Esophagus (tissue), 2 donors: ENCODE measurements around the gene FAM20B. TPM values are rescaled to one million over a fixed set of nuclear protein-coding genes. Genes with fewer than 3 reads are reported as not detected.

Source experiments
- H3K27ac ChIP-seq, 2 donors: one replicate each; pipeline ENCODE4 v1.5.1; 2013; ENCODE audit warnings: low read depth in 2 of 2, mild to moderate bottlenecking in 2 of 2, inconsistent platforms in 1 of 2, low read length in 1 of 2, moderate library complexity in 1 of 2
- H3K27me3 ChIP-seq, 2 donors: one replicate each; pipeline ENCODE4 v1.6.1; 2013; ENCODE audit warnings: low read length in 2 of 2, control low read depth in 1 of 2, mild to moderate bottlenecking in 1 of 2; ENCODE audit not compliant: insufficient read depth in 2 of 2, control insufficient read depth in 1 of 2
- H3K36me3 ChIP-seq, 2 donors: one replicate each; pipeline ENCODE4 v1.6.1; 2013; ENCODE audit warnings: low read length in 1 of 2; ENCODE audit not compliant: control insufficient read depth in 2 of 2, insufficient read depth in 2 of 2
- H3K4me1 ChIP-seq, 2 donors: one replicate each; pipeline ENCODE4 v1.6.1; 2013; ENCODE audit warnings: low read length in 1 of 2; ENCODE audit not compliant: control insufficient read depth in 2 of 2, insufficient read depth in 2 of 2
- H3K4me3 ChIP-seq, 2 donors: one replicate each; pipeline ENCODE4 v1.5.1; 2013; ENCODE audit warnings: low read length in 2 of 2, mild to moderate bottlenecking in 2 of 2, low read depth in 1 of 2, moderate library complexity in 1 of 2
- H3K9me3 ChIP-seq, 2 donors: one replicate each; pipeline ENCODE4 v1.6.1; 2013; ENCODE audit warnings: mild to moderate bottlenecking in 2 of 2, low read depth in 1 of 2, low read length in 1 of 2, moderate library complexity in 1 of 2; ENCODE audit not compliant: control insufficient read depth in 2 of 2, insufficient read depth in 1 of 2
- WGBS, 2 donors: extraction: QIAGEN DNeasy Blood & Tissue Kit; methylation state at CpG; one replicate each; pipeline ENCODE4 v1.1.7; 2013; 5-methylcytosine and 5-hydroxymethylcytosine counted together
- polyA plus RNA-seq, 2 donors: library from polyadenylated mRNA; stranded (reverse); fragments of 200-250 nt; gene quantifications; one replicate each; pipeline ENCODE4 v1.2.3, GENCODE V29; 2013
- donor health status: healthy with polysubstance abuse.
- donor health status: Bipolar disorder and iron deficiency.

The FAM20B gene
- polyA plus RNA-seq, 2 donors = 6.2 to 9.0 TPM

- WGBS, 2 donors = 27 to 31% methylated on average over 20 of the region's 20 CpGs
- Histone ChIP-seq H3K36me3 (no peaks in the 10 kb centered on the region), H3K27me3 (no peaks in the 10 kb centered on the region), H3K27ac (no peak overlapping the region), H3K4me1 (peaks cover 0 to 2% of the 10 kb centered on the region in 2 donors), H3K4me3 (no peak overlapping the region), H3K9me3 (no peaks in the 10 kb centered on the region)
These were observed 22.9 kb upstream of the FAM20B start for GRCh38 chr1:179002552-179003345.

GRCh38 chr1:179003512-179004066, 22.1 kb upstream of the FAM20B start:
- Histone ChIP-seq H3K4me3 (no peak overlapping the region), H3K27ac (no peak overlapping the region), H3K4me1 (peaks cover 0 to 2% of the 10 kb centered on the region in 2 donors), H3K36me3 (no peaks in the 10 kb centered on the region), H3K9me3 (no peaks in the 10 kb centered on the region), H3K27me3 (no peaks in the 10 kb centered on the region)
- 86 to 87% methylated on average over 7 of the region's 7 CpGs for WGBS, 2 donors

GRCh38 chr1:179007233-179007632, 18.5 kb upstream of the FAM20B start:
- Histone ChIP-seq H3K36me3 (no peaks in the 10 kb centered on the region), H3K4me1 (peaks cover 0 to 2% of the 10 kb centered on the region in 2 donors), H3K27me3 (no peaks in the 10 kb centered on the region), H3K27ac (no peak overlapping the region), H3K9me3 (no peaks in the 10 kb centered on the region), H3K4me3 (no peak overlapping the region)
- 71 to 80% methylated on average over 7 of the region's 7 CpGs for WGBS, 2 donors

GRCh38 chr1:179010671-179011070, 15.0 kb upstream of the FAM20B start:
- no peaks in the 10 kb centered on the region for H3K36me3 ChIP-seq
- no peaks in the 10 kb centered on the region for H3K9me3 ChIP-seq
- 87 to 88% methylated on average over 2 of the region's 2 CpGs for WGBS, 2 donors
- H3K27ac ChIP-seq = no peak overlapping the region
- H3K4me3 ChIP-seq = no peak overlapping the region
- H3K27me3 ChIP-seq = no peaks in the 10 kb centered on the region
- no peaks in the 10 kb centered on the region for H3K4me1 ChIP-seq

- H3K9me3 ChIP-seq = no peaks in the 10 kb centered on the region
- H3K27me3 ChIP-seq = no peaks in the 10 kb centered on the region
- peaks cover 3 to 4% of the 10 kb centered on the region in 2 donors for H3K4me1 ChIP-seq
- H3K4me3 ChIP-seq = no peak overlapping the region
- H3K27ac ChIP-seq = no peak overlapping the region
- no peaks in the 10 kb centered on the region for H3K36me3 ChIP-seq
- WGBS, 2 donors = 96 to 100% methylated on average over 1 of the region's 1 CpG
These were observed 13.7 kb upstream of the FAM20B start for GRCh38 chr1:179012038-179012437.

- H3K36me3 ChIP-seq = no peaks in the 10 kb centered on the region
- H3K4me1 ChIP-seq = peaks cover 3 to 4% of the 10 kb centered on the region in 2 donors
- no peaks in the 10 kb centered on the region for H3K27me3 ChIP-seq
- 90% methylated on average over 1 of the region's 1 CpG for WGBS, 2 donors
- H3K9me3 ChIP-seq = no peaks in the 10 kb centered on the region
- H3K27ac ChIP-seq = no peak overlapping the region
- H3K4me3 ChIP-seq = no peak overlapping the region
These were observed 11.6 kb upstream of the FAM20B start for GRCh38 chr1:179014123-179014522.

GRCh38 chr1:179015396-179015795, 10.3 kb upstream of the FAM20B start:
- Histone ChIP-seq H3K36me3 (no peaks in the 10 kb centered on the region), H3K27me3 (no peaks in the 10 kb centered on the region), H3K27ac (no peak overlapping the region), H3K4me3 (no peak overlapping the region), H3K4me1 (peaks cover 3 to 4% of the 10 kb centered on the region in 2 donors), H3K9me3 (no peaks in the 10 kb centered on the region)
- 94 to 95% methylated on average over 2 of the region's 2 CpGs for WGBS, 2 donors

GRCh38 chr1:179016706-179017382, 8.8 kb upstream of the FAM20B start:
- WGBS, 2 donors = 29 to 30% methylated on average over 5 of the region's 5 CpGs
- Histone ChIP-seq H3K4me1 (peaks cover 3 to 5% of the 10 kb centered on the region in 2 donors), H3K9me3 (no peaks in the 10 kb centered on the region), H3K27ac (peak overlapping the region; percentile 83 to 84), H3K27me3 (no peaks in the 10 kb centered on the region), H3K4me3 (no peak overlapping the region), H3K36me3 (no peaks in the 10 kb centered on the region)

GRCh38 chr1:179017383-179018326, 8.0 kb upstream of the FAM20B start:
- no peaks in the 10 kb centered on the region for H3K9me3 ChIP-seq
- no peak overlapping the region for H3K4me3 ChIP-seq
- no peaks in the 10 kb centered on the region for H3K27me3 ChIP-seq
- H3K4me1 ChIP-seq = peaks cover 3 to 5% of the 10 kb centered on the region in 2 donors
- H3K36me3 ChIP-seq = no peaks in the 10 kb centered on the region
- H3K27ac ChIP-seq = peak overlapping the region; percentile 83 to 87
- 33 to 35% methylated on average over 3 of the region's 3 CpGs for WGBS, 2 donors
